Stimulated activated CD4-positive, alpha-beta T cell treated with anti-CD3 and anti-CD28 coated beads, Interleukin-4, amount 100 ng/mL, for 24 hours (primary cell): ENCODE results near the gene RAB23.
A peak's percentile ranks its signal among the peaks of the same experiment; 100 is the strongest.

Experiments
- DNase-seq: peaks from one replicate; pipeline ENCODE4 v3.0.0-alpha.2; 2020

Gene RAB23

GRCh38 chr6:57242505-57242904 lies 20.4 kb upstream of the RAB23 start:
- DNase-seq, result no peak

- no peak for DNase-seq
Measured at GRCh38 chr6:57226221-57226620, 4.1 kb upstream of the RAB23 start.

GRCh38 chr6:57224769-57225515 lies 2.8 kb upstream of the RAB23 start:
- no peak for DNase-seq

DNA sequence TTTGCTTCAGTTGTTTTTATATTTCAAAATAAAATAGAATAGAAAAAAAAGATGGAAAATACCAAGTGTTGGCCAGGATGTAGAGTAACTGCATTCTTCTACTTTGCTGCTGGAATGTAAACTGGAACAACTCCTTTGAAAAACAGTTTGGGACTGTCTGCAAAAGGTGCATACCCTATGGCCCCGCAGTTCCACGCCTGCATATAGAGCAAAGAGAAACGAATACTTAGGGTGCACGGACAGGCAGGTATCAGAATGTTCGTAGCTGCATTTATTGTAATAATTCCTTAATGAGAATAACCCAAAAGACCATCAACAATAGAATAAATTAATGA lies 603 bp upstream of the RAB23 start:
- no peak for DNase-seq

DNA sequence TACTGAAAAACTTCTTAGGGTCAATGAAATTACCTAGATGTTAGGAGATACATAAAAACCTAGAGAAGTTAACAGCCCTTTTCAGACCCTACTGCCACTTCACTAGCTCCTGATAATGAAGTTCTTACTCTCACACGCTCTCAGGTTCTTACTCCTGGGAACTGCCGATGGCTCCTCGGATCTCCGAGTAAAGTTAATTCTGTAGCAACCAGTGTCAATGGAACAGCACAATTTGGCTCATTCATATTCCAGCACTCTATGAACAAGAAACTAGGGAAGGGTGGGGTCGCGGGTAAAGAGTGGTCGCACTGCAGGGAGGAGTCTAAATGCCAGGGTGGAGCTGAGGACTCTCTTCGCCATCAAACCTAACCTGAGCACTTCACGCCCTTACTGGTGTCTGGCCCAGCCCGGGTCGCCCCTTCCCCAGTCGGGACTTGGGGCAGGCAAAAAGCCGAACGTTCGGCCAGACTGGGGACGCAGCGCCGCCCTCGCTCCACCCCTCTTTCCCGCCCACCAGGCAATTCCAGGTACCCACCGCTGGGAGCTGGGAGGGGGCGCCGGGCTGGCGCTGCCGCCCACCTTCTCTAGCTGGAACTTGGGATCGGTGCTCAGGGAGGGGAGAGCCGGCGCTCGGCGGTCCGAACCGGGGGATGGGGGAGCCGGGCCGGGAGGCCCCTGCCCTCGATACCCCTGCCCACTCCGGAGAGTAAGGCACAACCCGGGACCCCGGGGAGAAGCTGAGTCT lies 744 bp downstream of the RAB23 start:
- DNase-seq, result peak; percentile 43

- DNase-seq, result no peak
Measured at GRCh38 chr6:57220083-57220703, 1.9 kb downstream of the RAB23 start.

DNA sequence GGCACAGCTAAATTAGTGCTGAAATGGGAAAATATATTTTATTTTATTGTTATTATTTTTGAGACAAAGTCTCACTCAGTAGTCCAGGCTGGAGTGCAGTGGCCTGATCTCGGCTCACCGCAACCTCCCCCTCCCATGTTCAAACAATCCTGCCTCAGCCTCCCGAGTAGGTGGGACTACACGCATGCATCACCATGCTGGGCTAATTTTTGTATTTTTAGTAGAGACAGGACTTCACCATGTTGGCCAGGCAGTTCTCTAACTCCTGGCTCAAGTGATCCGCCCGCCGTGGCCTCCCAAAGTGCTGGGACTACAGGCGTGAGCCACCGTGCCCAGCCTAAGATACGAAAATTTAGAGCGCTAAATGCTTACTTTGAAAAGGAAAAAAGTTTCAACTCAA lies 4.8 kb downstream of the RAB23 start:
- DNase-seq, result no peak

DNA sequence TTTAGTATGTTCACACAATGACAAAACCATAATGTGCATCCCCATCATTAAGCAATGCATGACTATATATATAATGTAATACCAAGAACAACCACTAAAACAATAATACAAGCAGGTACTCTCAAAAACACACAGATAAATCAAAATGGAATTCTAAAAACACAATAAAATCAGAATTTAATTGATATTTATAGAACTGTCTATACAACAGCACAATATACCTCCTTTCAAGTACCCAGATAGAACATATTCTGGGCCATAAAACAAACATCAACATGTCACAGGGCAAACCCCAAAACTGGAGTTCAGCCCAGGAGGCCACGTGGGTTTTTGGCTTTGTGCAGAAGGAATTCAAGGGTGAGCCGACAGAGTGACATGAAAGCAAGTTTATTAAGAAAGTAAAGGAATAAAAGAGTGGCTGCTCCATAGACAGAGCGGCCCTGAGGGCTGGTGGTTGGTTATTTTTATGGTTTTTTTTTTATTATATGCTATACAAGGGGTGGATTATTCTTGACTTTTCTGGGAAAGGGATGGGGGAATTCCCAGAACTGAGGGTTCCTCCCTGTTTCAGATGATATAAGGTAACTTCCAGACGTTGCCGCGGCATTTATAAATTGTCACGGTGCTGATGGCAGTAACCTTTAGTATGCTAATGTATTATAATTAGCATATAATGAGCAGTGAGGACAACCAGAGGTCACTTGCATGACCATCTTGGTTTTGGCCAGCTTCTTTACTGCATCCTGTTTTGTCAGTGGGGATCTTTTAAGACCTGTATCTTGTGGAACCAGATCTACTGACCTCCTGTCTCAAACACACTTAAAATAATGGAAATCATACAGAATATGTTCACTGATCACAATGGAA lies 5.6 kb downstream of the RAB23 start:
- no peak for DNase-seq

DNA sequence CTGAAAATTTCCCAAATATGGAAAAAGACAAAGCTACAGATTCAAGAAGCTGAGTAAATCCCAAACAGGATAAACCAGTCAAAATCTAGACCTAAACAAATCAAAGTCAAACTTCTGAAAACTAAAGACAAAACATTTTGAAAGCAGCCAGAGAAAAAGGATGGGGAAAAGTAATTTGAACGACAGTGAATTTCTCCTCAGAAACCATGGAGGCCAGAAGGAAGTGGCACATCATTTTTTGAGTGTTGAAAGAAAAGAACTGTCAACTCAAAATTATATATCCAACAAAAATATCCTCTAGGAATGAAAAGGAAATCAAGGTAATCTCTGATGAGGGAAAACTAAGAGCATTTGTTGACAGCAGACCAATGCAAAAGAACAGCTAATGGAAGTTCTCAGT lies 6.8 kb downstream of the RAB23 start:
- DNase-seq, result no peak

- no peak for DNase-seq
Measured at GRCh38 chr6:57210060-57210459, 12.0 kb downstream of the RAB23 start.

- no peak for DNase-seq
Measured at GRCh38 chr6:57209030-57209429, 13.1 kb downstream of the RAB23 start.

DNA sequence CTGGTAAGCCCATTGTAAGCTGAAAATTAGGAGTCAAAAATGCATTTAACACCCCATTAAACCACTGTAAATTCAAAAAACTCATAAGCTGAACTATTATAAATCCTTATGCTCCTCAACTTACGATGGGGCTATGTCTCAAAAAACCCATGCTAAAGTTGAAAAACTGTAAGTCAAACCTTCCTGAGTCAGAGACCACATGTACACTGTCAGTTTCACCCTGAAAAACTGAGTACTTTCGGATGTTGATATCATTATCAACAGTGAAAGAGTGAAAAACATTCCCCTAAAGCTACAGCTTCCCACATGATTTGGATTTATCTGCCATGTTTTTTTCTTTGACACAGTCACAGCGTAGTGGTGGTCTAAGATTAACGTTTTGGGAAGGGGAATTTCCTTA lies 14.2 kb downstream of the RAB23 start:
- DNase-seq, result no peak

DNA sequence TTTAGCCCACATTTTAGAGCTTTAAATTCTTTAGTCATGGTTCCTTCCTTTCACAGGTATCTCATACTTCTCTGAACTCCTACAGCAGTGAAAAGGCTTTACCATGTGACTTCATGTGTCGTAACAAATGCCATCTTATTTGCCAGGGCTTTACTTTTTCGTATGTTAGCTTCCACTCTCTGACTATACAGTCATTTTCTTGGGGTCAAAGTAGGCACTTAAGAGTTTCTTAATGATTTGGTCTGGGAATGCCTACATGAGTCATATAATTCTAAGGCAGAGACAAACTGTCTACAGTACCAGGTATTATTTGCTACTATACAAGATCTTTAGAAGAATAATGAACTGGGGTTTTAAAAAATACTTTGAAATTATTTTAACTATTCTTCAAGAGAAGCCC lies 15.0 kb downstream of the RAB23 start:
- DNase-seq, result no peak

DNA sequence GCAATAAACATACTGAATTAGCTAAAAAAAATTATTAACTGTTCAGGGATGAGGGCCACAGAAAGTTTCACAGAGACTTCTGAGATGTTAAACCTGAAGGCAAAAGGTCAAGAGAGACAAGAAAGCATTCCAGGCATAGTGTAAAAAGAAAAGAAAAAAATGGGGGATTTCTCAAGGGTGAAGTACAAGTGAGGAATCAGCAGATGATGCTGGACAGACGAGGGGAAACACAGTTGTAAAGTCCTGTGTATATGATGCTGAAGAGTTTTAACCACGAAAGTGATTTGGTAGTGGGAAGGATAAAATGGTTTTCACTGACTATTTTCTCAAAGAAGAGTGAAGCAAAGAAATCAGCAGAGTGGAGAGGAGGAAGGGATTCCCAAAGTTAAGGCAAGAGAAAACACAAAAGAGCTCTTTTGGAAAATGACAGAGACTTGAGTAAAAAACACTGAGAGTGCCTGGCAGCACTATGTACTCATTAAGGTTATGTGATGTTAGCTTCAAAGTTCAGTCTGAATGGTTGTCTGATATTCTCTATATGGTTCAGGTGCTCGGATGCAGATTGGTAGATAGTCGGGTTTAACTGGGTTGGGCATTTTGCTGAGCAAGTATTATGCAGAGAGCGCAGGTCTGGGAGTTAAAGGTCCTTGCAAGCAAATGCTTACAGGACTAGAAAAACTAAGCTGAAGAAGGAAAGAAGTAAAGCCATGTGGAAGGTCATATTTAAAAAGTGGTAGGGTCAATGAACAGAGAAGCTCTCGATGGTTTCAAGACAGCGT lies 16.4 kb downstream of the RAB23 start:
- no peak for DNase-seq

DNA sequence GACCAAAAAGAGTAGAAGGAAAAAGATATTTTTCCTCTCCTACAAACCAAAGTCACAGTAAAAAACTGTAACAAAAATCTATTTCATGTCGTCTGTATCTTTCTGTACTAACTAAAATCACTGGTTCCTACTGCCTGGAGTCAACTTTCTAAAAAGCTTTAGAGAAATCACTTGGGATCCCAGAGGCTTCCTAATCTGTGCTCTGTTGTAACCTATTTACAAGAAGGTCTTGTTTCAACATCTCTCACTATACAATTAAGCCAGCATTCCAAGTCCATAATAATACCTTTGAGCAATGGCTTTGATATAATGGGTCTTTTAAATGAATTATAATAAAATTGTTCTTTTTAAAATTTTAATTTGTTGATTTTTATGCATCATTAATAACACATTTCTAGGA lies 20.4 kb downstream of the RAB23 start:
- DNase-seq, result no peak

- DNase-seq, result no peak
Measured at GRCh38 chr6:57198926-57199636, 23.0 kb downstream of the RAB23 start.

DNA sequence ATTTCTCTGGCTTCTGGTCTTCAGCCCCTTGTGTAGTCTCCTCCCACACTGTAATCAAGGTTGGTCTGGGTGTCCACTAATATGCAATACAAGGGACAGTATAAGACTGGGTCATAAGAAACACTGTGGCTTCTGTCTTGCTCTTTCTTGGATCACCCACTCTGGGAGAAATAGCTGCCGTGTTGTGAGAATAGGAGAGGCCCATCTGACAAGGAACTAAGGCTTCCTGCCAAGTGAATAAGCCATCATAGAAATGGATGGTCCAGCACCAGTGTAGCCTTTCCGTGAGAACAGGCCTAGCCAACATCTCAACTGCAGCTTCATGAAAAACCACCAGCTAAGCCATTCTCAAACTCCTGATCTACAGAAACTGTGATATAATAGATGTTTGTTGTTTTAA lies 26.6 kb downstream of the RAB23 start:
- no peak for DNase-seq

GRCh38 chr6:57193177-57193576 lies 28.9 kb downstream of the RAB23 start:
- DNase-seq, result no peak

DNA sequence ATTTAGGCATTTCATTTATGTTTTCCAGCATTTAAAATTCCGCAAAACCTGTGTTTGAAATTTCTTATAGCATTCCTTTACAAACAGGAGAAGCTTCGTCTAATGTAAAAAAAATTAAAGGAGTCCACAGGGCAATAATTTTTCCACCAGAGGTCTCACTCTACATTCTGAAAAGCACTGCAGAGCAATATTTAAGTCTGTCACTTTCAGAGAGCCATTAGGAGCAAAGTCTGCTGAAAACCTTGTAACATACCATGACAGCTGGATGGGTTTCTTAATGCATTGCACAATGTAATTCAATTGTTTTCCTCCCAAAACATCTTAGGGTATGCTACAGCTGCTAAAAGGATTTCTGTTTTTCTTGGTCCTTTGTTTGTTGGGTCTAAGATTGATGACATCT lies 32.0 kb downstream of the RAB23 start:
- DNase-seq, result no peak

- DNase-seq, result no peak
Measured at GRCh38 chr6:57183336-57183735, 38.8 kb downstream of the RAB23 start.

DNA sequence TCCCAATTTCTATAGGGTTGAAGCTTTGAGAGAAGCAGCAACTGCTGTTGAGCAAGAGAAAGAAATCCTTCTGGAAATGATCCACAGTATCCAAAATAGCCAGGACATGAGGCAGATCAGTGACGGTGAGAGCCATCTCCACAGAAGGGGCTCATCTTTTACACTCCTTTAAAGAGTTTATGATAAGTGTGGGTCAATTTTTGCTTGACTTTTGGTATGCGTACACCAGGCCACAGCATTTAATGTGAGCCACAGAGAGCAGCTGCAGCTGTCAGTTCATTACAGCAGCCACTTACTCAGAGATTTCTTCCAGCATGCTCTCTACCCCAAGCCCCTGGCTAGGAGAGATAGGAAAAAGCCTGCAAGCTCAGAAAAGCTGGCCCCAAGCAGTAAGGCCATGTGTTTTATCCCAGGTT lies 40.1 kb downstream of the RAB23 start:
- DNase-seq, result no peak

- no peak for DNase-seq
Measured at GRCh38 chr6:57180596-57180995, 41.5 kb downstream of the RAB23 start.
